GM19328 (cell line): Measurements from ENCODE around the gene TMEM170A.
"Not testable (repeated sequence)": the region's sequence is repeated elsewhere in the genome, so short reads cannot be mapped to it uniquely, and the experiment has no call there.

Source experiments
- ATAC-seq: cut with Tn5 transposase; IDR thresholded peaks from one replicate; pipeline ENCODE4 v1.9.1; 2021; ENCODE audit warnings: mild to moderate bottlenecking, moderate library complexity; ENCODE audit not compliant: unreplicated experiment

TMEM170A gene

GRCh38 chr16:75464122-75464918, at the start of gene TMEM170A:
Gene TMEM170A (minus strand): TSS chr16:75464689. CDS start chr16:75464600, 89 bp downstream.
- ATAC-seq, result peak; percentile 90

GRCh38 chr16:75506574-75506973, 42.1 kb upstream of the TMEM170A start:
- ATAC-seq, result no peak

GRCh38 chr16:75506107-75506506, 41.6 kb upstream of the TMEM170A start:
- no peak for ATAC-seq

GRCh38 chr16:75503801-75504200, 39.3 kb upstream of the TMEM170A start:
- no peak for ATAC-seq

GRCh38 chr16:75502916-75503605, 38.6 kb upstream of the TMEM170A start:
- no peak for ATAC-seq

GRCh38 chr16:75501820-75502219, 37.3 kb upstream of the TMEM170A start:
- not testable (repeated sequence) for ATAC-seq

GRCh38 chr16:75501359-75501758, 36.9 kb upstream of the TMEM170A start:
- no peak for ATAC-seq

GRCh38 chr16:75498605-75499322, 34.3 kb upstream of the TMEM170A start:
- ATAC-seq, result not testable (repeated sequence)

- ATAC-seq, result no peak
These were observed 33.1 kb upstream of the TMEM170A start for GRCh38 chr16:75497558-75497957.

GRCh38 chr16:75495076-75495674, 30.7 kb upstream of the TMEM170A start, which contains the start of gene CHST6:
Gene CHST6 (minus strand): TSS chr16:75495441. CDS start chr16:75479828, 15,613 bp downstream.
- peak; percentile 60 for ATAC-seq

GRCh38 chr16:75494661-75495075, 30.2 kb upstream of the TMEM170A start:
- ATAC-seq, result no peak

GRCh38 chr16:75494184-75494583, 29.7 kb upstream of the TMEM170A start:
- ATAC-seq, result no peak

- ATAC-seq, result no peak
These were observed 27.4 kb upstream of the TMEM170A start for GRCh38 chr16:75491876-75492275.

GRCh38 chr16:75488322-75488721, 23.8 kb upstream of the TMEM170A start:
- no peak for ATAC-seq

- peak; percentile 46 for ATAC-seq
These were observed 22.3 kb upstream of the TMEM170A start for GRCh38 chr16:75486676-75487313.

GRCh38 chr16:75486014-75486675, 21.7 kb upstream of the TMEM170A start:
- ATAC-seq, result no peak

GRCh38 chr16:75485230-75486013, 20.9 kb upstream of the TMEM170A start:
- ATAC-seq, result no peak

GRCh38 chr16:75483222-75483621, 18.7 kb upstream of the TMEM170A start:
- no peak for ATAC-seq
